ENCODE data around the gene ADAMTSL3.

Gene ADAMTSL3

DNA sequence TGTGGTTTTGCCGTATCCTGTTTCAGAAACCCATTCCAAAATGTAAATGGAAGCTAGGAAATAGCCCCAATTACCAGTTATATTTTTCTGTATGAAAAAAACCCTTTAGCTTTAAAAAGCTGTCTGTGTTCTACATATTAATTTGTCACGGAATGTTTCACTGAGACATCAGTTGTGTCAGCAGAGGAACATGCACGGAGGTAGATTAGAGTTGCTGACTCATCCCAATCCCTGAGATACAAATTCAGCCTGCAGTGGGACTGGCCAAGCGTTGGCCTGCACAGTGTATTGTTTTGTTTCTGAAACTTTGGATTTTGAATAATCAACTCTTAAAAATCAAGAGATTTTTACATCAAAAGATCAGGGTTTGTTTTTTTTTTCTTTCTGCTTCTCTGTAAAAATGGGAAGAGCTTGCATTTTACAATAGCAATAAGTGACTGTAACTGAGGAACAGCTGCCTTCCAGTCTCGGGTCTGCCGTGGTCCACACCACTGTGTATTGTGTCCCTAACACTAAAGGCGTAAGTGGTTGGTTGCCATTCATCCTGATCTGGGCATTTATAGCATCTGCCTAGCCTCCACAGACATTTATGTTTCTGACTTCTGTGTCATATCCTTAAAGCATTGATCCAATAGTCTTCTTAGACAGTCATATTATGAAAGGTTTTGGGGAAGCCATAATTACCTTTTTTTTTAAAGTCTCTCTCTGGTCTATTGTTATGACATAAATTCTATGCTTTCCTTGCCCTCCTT is 218.1 kb downstream of the ADAMTSL3 start:
- no peak for DNase-seq (ENCODE audit: low read depth in 3 of 3)

DNA sequence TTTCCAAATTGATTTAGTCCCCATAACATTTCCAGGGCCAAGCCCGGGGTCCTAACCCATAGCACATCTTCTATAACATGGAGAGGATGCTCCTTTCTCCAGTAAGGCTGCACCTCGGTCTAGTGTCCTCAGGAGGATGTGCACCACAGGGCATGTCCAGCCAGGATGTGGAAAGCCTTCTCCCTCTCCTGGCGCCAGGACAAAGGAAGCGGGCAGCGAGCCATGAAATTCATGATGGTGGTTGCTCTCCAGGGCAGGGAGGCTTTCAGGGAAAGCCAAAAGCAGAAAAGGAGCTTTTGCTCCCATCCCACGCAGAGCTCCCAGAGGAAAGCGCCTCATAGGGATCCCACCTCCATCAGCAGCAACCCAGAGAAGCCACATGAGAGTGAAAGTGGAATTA is 220.0 kb downstream of the ADAMTSL3 start:
- no peak for DNase-seq (ENCODE audit: low read depth in 3 of 3)

DNA sequence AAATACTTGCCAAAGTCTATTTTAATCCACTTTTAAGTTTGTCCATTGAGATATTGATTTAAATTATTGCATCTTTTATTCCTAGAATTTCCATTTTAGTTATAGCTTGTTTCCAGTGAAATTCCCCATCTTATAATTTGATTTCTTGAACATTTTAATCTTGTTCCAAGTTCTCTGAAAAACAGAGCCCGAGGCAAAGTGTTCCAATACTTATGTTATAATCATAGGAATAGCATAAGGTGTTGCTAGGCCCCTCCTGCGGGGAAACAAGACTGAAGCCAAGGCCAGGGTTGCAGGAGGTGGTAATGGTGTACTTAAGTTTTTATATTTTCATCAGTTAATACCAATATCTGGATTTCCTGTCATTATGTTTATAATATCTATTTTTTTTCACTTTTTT is 226.6 kb downstream of the ADAMTSL3 start:
- DNase-seq (ENCODE audit: low read depth in 3 of 3) = no peak

DNA sequence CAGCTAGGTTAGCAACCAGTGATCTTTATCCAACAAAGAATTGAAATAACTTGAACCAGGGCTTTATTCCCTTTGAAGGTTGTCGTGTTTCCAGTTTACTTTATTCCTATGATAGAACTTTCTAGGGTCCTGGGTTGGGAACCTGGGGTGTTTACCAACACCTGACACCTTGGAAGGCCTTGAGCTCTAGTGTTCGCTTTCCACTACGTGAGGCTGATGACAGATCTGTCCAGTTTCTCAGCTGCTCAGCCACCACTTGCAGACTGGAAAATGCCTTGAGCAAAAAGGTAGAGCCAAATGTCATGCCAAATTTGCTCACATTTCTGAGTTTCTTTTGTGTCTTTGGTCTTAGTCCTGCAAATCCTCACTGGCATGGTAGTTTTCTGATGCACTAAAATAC is 227.2 kb downstream of the ADAMTSL3 start:
- DNase-seq (ENCODE audit: low read depth in 3 of 3) = no peak

DNA sequence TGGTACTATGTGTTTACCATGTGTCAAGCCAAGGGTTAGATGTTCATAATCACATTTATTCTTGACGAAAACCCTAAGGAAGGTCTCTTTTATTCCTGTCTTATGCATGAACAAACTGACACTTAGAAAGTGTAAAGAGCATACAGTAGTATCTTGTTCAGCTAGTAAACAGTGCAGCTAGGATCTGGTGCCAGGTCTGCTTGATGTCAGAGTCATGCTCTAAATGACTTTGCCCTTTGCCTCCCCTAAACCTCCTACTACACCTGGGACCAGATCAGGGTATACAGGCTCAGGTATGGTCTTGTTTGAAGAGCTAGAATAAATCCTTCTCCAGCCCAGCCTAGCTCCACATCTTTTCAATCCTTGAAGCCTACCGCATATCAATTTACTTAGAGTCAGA is 232.4 kb downstream of the ADAMTSL3 start:
- no peak for DNase-seq (ENCODE audit: low read depth in 3 of 3)

DNA sequence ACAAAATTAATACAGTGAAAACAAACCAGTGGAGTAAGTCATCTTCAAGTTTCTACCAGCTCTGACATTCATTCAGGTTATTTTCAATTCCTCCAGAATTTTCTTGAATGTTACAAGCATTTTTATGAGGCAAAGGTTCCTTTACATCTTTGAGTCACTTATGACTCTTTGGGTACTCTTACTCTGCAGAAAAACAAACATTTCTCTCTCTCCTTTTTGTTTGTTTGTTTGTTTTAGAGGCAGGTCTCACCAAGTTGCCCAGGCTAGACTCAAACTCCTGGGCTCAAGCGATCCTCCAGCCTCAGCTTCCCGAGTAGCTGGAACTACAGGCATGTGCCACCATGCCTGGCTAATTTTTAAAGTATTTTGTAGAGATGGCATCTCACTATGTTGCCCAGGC is 233.5 kb downstream of the ADAMTSL3 start:
- DNase-seq (ENCODE audit: low read depth in 3 of 3) = no peak

DNA sequence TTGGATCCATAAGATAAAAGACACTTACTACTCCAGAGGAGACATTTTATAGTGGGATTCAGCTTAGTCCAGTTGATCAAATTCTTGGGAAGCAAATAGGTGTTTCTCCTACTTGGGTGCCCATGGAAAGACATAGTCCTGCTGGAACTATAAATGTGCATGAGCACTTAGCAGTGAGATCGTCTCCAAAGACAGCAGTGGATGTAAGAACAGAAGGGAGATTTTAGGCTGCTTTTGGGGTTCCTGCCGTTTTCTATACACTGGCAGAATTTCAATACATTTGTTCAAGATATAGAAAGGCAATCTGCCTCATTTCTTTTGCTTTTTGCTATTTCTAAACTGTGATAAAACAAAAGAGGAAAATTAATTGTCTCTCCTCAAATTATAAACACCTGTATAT is 234.0 kb downstream of the ADAMTSL3 start:
- no peak for DNase-seq (ENCODE audit: low read depth in 3 of 3)

DNA sequence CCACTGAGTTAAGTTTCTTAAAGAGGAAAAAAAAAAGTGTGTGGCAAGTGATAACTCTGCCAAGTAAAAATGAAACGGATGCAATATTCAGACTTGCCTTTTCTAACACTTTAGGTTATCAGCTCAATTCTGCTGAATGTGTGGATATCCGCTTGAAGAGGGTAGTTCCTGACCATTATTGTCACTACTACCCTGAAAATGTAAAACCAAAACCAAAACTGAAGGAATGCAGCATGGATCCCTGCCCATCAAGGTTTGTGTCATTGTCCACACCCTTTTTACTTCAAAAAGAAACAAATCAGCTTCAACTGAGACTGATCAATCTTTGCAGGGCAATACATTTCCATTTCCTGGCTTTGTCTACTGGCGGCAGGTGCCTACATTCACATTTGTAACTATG is 236.1 kb downstream of the ADAMTSL3 start:
- no peak for DNase-seq (ENCODE audit: low read depth in 3 of 3)

DNA sequence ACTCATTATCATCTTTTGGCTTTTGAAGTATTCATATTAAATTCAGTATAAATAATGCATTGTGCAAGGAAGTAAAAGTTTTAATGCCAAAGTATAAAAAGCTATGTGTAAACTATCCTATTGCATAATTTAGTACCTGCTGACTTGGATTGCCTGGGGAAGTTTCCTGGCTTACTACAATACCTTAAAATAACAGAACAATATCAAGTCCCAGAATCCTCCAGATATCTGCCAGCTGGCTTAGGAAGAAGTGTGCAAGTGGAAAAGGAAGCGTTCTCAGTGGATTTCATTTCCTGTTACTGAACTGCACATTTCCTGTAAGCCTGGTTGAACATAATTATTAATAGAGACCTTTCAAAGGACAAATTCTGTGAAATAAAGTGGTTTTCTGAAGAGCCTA is 236.7 kb downstream of the ADAMTSL3 start:
- DNase-seq (ENCODE audit: low read depth in 3 of 3) = no peak

DNA sequence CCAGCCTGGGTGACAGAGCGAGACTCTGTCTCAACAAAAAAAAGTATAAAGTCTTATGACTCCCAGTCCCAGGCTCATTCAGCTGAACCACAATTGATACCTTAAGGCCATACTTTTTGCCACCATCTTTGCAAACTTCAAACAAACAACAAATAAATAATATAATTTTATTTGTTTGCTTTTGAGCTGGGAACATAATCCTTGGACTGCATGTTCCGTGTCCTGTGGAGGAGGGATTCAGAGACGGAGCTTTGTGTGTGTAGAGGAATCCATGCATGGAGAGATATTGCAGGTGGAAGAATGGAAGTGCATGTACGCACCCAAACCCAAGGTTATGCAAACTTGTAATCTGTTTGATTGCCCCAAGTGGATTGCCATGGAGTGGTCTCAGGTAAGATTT is 238.6 kb downstream of the ADAMTSL3 start:
- DNase-seq (ENCODE audit: low read depth in 3 of 3) = no peak

DNA sequence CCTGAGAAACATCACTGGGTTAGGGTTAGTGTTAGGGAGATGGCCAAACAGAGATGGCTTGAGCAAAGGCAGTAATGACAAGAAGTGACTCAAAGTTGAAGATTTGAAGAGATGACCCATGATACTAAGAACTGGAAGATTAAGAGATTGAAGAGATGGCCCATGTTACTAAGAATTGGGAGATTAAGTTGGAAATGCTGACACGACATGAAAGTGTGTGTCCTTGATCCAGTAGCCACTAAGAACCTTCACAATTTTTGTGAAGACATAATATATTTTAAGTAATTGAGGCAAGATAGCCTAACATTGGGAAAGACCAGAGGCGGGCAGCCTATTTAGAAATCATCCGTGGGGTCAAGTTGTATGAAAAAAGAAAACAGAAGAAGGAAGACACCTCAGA is 239.4 kb downstream of the ADAMTSL3 start:
- no peak for DNase-seq (ENCODE audit: low read depth in 3 of 3)

DNA sequence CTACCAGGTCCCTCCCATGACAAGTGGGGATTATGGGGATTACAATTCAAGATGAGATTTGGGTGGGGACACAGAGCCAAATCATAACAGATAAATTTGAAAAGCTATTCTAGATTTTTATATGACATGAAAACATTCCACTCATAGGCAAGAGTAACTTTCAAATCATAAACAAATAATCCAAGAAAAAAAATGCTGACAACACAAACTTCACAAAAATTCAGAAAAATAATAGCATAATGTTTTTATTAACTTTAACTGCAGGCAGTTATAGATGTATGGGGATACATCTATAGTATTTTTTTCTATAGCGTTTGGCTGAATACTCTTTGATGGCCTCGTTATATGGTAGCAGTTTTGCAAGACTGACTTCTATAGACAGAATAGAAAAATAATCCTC is 243.1 kb downstream of the ADAMTSL3 start:
- no peak for DNase-seq (ENCODE audit: low read depth in 3 of 3)

DNA sequence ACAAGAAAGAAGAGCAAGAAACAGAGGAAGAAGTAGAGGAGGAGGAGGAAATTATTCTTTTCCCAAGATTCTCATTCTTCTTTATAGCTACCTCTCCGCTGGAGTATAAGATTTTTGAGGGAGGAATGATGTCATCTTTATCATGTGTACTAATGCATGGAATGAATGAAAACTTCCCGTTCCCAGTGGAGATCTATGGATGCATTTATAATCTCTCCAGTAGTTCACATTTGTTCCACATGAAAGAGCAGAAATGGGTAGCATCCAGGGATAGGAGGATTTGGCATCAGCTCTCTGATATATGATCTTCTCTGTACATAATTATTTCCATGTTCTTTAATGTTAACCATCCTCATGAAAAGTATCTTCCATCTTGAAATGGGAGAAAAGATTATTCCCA is 244.4 kb downstream of the ADAMTSL3 start:
- DNase-seq (ENCODE audit: low read depth in 3 of 3) = no peak

DNA sequence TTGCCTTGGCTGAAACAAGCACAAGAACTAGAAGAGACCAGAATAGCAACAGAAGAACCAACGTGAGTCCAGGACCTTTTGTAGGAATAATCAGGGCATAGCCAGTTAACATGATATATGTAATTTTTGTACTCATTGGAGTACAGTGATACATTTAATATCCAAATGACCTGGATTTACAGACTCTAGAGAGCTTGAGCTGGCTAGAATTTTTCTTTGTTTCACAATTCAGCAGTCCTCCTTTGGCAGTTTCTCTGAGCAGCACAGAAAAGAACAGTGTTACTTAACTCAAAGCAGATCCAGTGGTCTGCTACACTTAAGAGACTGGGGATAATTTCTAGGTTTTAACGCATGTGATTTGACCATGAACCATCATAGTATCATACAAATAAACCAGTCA is 245.7 kb downstream of the ADAMTSL3 start:
- DNase-seq (ENCODE audit: low read depth in 3 of 3) = no peak

DNA sequence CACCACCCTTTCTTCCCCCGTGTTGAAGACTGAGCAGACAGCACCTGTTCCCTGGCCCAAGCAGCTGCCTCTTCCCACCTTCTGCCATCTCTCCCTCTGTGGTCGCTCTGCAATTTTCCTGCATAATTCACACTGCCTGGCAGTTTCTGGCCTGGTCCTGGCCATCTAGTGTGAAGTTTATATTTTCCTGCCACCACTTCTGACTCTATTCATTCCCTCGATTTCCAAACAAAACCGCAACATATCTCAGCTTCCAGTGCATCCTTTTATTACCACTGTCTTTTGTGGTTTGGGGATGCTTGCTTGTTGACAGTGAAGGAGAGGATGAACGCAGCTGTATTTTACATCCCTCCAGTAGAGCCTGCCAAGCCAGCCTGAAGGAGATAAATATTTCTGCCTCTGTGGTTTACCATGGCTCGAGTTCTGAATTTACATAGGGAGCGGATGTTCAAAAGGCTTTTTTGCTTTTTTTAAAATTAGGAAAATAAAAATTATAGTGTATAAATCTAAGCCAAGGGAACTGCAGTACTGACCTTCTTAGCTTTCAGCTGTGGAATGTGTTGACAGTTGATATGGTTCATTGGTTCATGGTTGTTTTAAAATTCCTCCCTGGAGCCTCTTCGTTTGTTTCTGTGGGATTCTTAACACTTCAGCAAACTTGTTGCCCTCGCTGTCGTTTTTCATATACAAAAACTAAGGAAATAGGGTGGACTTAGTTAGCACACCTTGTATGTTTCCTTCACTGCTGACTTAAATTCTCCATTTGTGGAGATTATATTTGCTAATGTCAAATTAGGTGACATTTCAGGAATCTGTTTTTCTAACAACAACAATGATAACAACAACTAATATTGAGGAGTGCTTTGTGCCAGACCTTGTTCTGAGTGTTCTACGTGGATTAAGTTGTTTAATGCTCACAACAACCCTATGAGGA is 250.5 kb downstream of the ADAMTSL3 start:
- no peak for DNase-seq (ENCODE audit: low read depth in 3 of 3)

DNA sequence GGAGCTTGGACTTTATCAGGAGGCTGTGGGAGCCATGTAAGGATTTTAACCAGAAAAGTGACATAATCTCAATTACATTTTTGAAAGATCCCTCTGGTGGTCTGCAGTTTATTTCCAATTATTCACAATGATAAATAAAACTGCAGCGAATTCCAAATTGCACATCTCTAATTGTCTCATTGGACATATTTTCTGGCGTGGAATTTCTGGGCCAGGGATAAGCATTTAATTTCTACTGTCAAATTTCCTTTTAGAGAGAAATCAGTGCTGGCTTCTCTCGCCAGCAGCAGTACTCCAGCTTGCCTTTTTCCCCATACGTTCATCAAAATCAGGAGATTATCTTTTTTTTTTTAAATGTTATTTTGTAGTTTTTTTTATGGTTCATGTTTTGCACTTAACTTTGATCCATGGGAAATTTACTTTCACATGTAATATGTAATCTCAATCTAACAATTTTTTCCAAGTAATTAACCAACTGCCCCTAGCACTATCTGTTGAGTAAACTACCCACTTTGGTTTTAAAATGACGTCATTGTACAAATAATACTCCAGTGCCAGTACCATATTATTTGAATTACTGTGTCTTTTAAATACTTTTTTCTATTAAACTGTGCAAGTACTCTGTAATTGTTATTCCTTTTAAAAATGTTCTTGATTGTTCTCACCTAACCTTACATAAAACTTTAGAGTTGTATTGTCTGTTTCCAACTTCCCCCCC is 251.8 kb downstream of the ADAMTSL3 start:
- DNase-seq (ENCODE audit: low read depth in 3 of 3) = no peak

DNA sequence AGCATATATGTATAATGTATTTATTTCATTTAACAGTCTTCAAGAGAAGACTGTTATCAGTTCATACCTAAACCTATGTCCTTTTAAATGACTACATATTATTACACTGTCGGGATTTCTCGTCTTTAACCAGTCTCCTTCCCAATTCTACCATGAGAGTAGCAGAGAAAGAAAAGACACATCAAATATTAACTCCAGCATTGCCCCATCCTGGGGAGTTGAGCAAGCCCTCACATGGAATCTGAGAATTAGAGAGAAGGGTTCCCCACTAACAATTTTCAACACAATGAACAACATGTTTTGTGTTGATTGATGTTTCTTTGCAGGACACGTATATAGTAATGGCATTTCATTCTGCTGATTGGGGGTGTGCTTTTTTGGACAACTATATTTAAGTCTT is 257.4 kb downstream of the ADAMTSL3 start:
- no peak for DNase-seq (ENCODE audit: low read depth in 3 of 3)

DNA sequence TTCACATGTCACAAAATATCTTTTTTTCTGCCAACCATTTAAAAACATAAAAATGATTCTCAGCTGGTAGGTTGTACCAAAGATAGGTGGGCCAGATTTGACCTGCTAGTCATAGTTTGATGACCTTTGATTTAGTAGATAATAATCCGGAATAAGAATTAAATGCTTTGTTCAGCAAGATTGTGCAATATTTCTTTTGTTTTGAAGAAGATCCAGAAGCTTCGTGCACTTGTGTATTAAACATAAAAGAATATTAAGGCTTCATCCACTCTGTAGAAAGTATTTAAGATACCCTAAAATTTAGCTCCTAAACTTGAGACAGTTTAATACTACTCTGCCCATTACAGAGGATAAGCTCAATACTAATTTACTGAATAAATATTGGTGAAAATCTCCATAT is 258.4 kb downstream of the ADAMTSL3 start:
- DNase-seq (ENCODE audit: low read depth in 3 of 3) = no peak

DNA sequence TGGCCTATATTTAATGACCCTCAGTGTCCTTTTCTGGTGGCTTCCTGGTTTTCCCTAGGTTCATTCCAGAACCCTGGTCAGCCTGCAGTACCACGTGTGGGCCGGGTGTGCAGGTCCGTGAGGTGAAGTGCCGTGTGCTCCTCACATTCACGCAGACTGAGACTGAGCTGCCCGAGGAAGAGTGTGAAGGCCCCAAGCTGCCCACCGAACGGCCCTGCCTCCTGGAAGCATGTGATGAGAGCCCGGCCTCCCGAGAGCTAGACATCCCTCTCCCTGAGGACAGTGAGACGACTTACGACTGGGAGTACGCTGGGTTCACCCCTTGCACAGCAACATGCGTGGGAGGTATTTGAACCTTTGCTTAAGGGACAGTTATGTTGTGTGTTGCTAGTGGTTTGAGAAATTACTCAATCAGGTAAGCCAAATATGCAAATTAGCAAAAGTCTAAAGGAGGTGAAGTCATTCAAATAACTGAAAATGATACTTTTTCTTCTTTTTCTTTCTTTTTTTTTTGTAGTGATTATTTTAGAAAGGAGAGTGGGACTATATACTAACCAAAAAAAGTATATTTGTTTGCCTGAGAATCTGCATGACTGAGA is 259.2 kb downstream of the ADAMTSL3 start:
- no peak for DNase-seq (ENCODE audit: low read depth in 3 of 3)

DNA sequence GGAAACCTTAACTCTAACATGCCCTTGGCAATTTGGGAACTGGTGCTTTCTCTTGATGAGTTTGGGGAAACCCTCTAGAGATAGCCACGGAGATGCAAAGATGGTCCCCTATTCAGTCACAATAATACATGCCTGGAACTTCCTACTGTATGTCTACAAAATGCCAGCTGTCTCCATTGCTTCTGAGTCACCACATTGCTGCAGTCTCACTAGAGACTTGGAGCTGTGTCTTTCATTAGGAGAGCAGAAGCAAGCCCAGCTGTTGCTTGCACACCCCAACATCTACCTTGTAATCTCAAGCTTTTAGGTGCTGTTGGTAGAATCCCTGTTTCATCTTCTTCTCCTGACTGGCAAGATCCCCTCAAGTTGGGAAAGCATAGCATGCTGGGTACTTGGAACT is 261.0 kb downstream of the ADAMTSL3 start:
- no peak for DNase-seq (ENCODE audit: low read depth in 3 of 3)

DNA sequence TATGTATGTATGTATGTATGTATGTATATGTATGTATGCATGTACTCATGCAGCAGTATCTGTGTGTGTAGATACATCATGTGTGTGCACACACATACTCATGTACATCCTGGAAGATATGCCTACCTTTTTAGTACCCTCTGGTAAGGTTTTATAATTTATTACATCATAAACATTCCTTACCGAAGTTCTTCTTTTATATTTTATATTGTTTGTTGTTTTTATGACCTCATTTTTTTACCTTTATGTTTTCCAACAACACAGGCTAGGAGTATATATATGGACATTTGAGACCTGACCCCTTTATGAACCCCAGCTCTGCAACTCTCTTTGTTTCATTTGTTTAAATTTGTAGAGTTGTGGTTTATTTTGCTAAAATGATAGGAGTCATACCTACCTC is 263.5 kb downstream of the ADAMTSL3 start:
- DNase-seq (ENCODE audit: low read depth in 3 of 3) = no peak

DNA sequence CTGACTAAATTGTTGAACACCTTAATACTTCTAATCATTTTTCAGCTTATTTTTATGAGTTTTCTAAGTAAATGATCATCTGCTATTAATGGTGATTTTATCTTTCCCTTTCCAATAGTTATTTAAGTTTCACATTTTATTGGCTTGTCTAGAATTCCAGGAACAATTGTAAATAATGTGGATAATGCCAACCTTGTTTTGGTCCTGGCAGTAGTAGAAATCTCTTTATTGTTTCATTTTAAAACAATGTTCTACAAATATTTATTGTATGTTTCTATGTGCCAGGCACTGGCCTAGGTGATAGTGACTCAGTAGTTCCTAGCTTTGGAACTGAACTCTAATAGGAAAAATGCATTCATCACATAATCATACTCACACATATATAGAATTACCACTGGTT is 264.1 kb downstream of the ADAMTSL3 start:
- no peak for DNase-seq (ENCODE audit: low read depth in 3 of 3)
